NOMO-1 treated with dmso at 0.1 percent for 144 hours (cell line): ENCODE results near the gene SMIM1.

Source experiments
- DNase-seq: peaks from one replicate; lab custom pipeline; 2025; ENCODE audit not compliant: unreplicated experiment; lab: John Stamatoyannopoulos, UW

Gene SMIM1

GRCh38 chr1:3753656-3754454, 18.7 kb upstream of the SMIM1 start:
- no peak for DNase-seq

GRCh38 chr1:3756394-3756793, 16.2 kb upstream of the SMIM1 start:
- DNase-seq: no peak

GRCh38 chr1:3759164-3759563, 13.4 kb upstream of the SMIM1 start:
- no peak for DNase-seq

- DNase-seq: no peak
Observed at GRCh38 chr1:3759796-3760195, 12.8 kb upstream of the SMIM1 start.

- no peak for DNase-seq
Observed at GRCh38 chr1:3761296-3762010, 11.1 kb upstream of the SMIM1 start.

- DNase-seq: no peak
Observed at GRCh38 chr1:3762151-3762872, 10.2 kb upstream of the SMIM1 start.

- no peak for DNase-seq
Observed at GRCh38 chr1:3762873-3763228, 9.7 kb upstream of the SMIM1 start.

- DNase-seq: no peak
Observed at GRCh38 chr1:3763351-3764125, 9.0 kb upstream of the SMIM1 start.

- DNase-seq: no peak
Observed at GRCh38 chr1:3767328-3767925, 5.1 kb upstream of the SMIM1 start.

GRCh38 chr1:3768811-3769390, 3.6 kb upstream of the SMIM1 start:
- no peak for DNase-seq

GRCh38 chr1:3770047-3770765, 2.3 kb upstream of the SMIM1 start:
- no peak for DNase-seq

- DNase-seq: no peak
Observed at GRCh38 chr1:3771108-3772026, 1.2 kb upstream of the SMIM1 start.

- DNase-seq: peak; percentile 78
Observed at GRCh38 chr1:3772027-3772714, 378 bp upstream of the SMIM1 start.

- no peak for DNase-seq
Observed at GRCh38 chr1:3773572-3774275, 1.2 kb downstream of the SMIM1 start.

- DNase-seq: no peak
Observed at GRCh38 chr1:3774276-3774945, 1.9 kb downstream of the SMIM1 start.

GRCh38 chr1:3774946-3775489, 2.5 kb downstream of the SMIM1 start:
- no peak for DNase-seq
